ENCODE data around the gene CDK18. TPM values are rescaled to one million over a fixed set of nuclear protein-coding genes. Genes with fewer than 3 reads are reported as not detected.

Gene CDK18
- total RNA-seq, 1 donor from 2014 or later: 17.8 TPM

DNA sequence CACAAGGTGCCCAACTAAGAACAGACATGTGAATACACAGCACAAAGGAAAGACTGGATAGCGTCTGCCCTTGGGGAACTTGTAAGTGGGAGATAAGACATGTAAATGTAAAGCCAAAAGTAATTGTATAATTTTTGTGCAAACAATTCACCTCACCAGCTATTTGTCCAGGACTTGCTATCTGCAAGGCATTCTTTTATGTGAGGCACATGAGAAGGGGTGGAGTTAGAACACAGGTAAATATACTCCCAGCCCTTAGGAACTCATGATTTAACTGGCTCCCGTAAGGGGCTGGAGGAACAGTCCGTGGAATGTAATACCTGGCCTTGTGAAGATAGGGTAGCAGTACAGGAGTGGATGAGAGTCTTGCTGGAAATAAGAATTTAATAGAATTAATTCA is 61.3 kb downstream of the CDK18 start:
- Histone ChIP-seq H3K4me2 (ENCODE audit: low read length) (no peak overlapping the region), H3K36me3 (ENCODE audit: insufficient read depth, low read length) (no peaks in the 10 kb centered on the region), H2AFZ (ENCODE audit: low read depth, low read length) (no peak overlapping the region), H3K9me3 (ENCODE audit: insufficient read depth, low read depth, low read length) (no peaks in the 10 kb centered on the region), H3K27me3 (ENCODE audit: insufficient read depth, low read length) (peaks cover 63% of the 10 kb centered on the region), H3K27ac (ENCODE audit: low read depth, low read length) (no peak overlapping the region), H4K20me1 (ENCODE audit: insufficient read depth, low read length) (no peaks in the 10 kb centered on the region), H3K9ac (ENCODE audit: low read length) (no peak overlapping the region), H3K4me3 (ENCODE audit: insufficient read depth, low read depth, low read length) (no peak overlapping the region), H3K79me2 (ENCODE audit: insufficient read depth, low read length) (no peaks in the 10 kb centered on the region), H3K4me1 (ENCODE audit: insufficient read depth, low read length) (no peaks in the 10 kb centered on the region)
- no peak for DNase-seq (ENCODE audit: low read depth)
- Mint-ChIP-seq H3K9me3 (ENCODE audit: unreplicated experiment) (peaks cover 6% of the 10 kb centered on the region), H3K27ac (ENCODE audit: unreplicated experiment) (no peak overlapping the region), H3K4me3 (ENCODE audit: unreplicated experiment) (no peak overlapping the region), H3K4me1 (ENCODE audit: low read depth, unreplicated experiment) (no peaks in the 10 kb centered on the region), H3K27me3 (ENCODE audit: low read depth, unreplicated experiment) (peaks cover 54% of the 10 kb centered on the region), H3K36me3 (ENCODE audit: low read depth, unreplicated experiment) (no peaks in the 10 kb centered on the region)
- TF ChIP-seq EZH2 (IDR thresholded peaks at IDR 0.05; ENCODE audit: insufficient read depth, low read length): no peak
- TF ChIP-seq, protein P1, sequence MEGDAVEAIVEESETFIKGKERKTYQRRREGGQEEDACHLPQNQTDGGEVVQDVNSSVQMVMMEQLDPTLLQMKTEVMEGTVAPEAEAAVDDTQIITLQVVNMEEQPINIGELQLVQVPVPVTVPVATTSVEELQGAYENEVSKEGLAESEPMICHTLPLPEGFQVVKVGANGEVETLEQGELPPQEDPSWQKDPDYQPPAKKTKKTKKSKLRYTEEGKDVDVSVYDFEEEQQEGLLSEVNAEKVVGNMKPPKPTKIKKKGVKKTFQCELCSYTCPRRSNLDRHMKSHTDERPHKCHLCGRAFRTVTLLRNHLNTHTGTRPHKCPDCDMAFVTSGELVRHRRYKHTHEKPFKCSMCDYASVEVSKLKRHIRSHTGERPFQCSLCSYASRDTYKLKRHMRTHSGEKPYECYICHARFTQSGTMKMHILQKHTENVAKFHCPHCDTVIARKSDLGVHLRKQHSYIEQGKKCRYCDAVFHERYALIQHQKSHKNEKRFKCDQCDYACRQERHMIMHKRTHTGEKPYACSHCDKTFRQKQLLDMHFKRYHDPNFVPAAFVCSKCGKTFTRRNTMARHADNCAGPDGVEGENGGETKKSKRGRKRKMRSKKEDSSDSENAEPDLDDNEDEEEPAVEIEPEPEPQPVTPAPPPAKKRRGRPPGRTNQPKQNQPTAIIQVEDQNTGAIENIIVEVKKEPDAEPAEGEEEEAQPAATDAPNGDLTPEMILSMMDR (IDR thresholded peaks at IDR 0.05; ENCODE audit: insufficient read depth, low read depth, low read length): no peak
- FAIRE-seq: no peak

DNA sequence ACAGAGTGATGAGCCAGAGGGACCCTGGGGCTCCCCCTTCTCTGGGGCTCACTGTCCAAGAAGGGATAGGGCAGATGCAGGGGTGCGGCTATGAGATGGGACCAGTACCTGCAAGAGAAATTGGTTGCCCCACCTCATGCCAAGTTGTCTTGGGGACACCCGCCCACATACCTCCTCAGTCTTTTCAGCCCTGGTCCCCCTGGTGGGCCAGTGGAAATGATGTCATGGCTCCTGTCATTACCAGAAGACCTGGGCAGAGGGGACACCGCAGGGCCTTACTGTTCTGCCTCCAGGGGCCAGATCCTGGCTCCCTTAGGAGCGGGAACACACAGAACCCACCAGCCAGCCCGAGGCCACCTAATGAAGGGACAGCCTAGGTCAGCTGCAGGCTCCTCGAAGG is 63.2 kb downstream of the CDK18 start:
- peaks cover 78% of the 10 kb centered on the region for H3K27me3 ChIP-seq (ENCODE audit: insufficient read depth, low read length)
- no peak overlapping the region for H3K4me3 ChIP-seq (ENCODE audit: insufficient read depth, low read depth, low read length)
- H3K36me3 ChIP-seq (ENCODE audit: insufficient read depth, low read length): no peaks in the 10 kb centered on the region
- Mint-ChIP-seq H3K4me1 (ENCODE audit: low read depth, unreplicated experiment) (peaks cover 2% of the 10 kb centered on the region), H3K36me3 (ENCODE audit: low read depth, unreplicated experiment) (no peaks in the 10 kb centered on the region), H3K9me3 (ENCODE audit: unreplicated experiment) (peaks cover 2% of the 10 kb centered on the region), H3K27me3 (ENCODE audit: low read depth, unreplicated experiment) (peaks cover 66% of the 10 kb centered on the region), H3K27ac (ENCODE audit: unreplicated experiment) (no peak overlapping the region), H3K4me3 (ENCODE audit: unreplicated experiment) (no peak overlapping the region)
- no peak for DNase-seq (ENCODE audit: low read depth)
- no peak for FAIRE-seq
- no peaks in the 10 kb centered on the region for H4K20me1 ChIP-seq (ENCODE audit: insufficient read depth, low read length)
- no peaks in the 10 kb centered on the region for H3K79me2 ChIP-seq (ENCODE audit: insufficient read depth, low read length)
- no peak overlapping the region for H3K4me2 ChIP-seq (ENCODE audit: low read length)
- H2AFZ ChIP-seq (ENCODE audit: low read depth, low read length): no peak overlapping the region
- TF ChIP-seq EZH2 (IDR thresholded peaks at IDR 0.05; ENCODE audit: insufficient read depth, low read length): no peak
- no peaks in the 10 kb centered on the region for H3K9me3 ChIP-seq (ENCODE audit: insufficient read depth, low read depth, low read length)
- no peaks in the 10 kb centered on the region for H3K4me1 ChIP-seq (ENCODE audit: insufficient read depth, low read length)
- H3K9ac ChIP-seq (ENCODE audit: low read length): no peak overlapping the region
- no peak overlapping the region for H3K27ac ChIP-seq (ENCODE audit: low read depth, low read length)

DNA sequence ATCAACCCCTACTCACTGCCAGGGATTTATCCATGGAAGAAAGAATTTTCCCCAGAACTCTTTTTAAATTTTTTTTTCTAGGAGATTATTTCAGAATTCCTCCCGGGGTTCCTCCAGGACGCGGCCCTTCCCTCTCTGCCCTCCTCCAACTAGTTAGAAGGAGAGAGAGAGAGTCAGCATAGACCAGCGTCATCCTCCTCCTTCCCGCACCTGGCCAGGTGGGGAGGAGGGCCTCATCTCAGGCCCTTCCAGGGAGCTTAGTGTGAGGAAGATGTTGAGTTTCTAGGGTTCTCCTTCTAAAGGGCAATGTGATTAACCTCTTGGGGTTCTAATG is 63.6 kb downstream of the CDK18 start:
- Histone ChIP-seq H4K20me1 (ENCODE audit: insufficient read depth, low read length) (no peaks in the 10 kb centered on the region), H3K9me3 (ENCODE audit: insufficient read depth, low read depth, low read length) (no peaks in the 10 kb centered on the region), H3K4me1 (ENCODE audit: insufficient read depth, low read length) (no peaks in the 10 kb centered on the region), H3K27me3 (ENCODE audit: insufficient read depth, low read length) (peaks cover 77% of the 10 kb centered on the region), H3K9ac (ENCODE audit: low read length) (no peak overlapping the region), H3K27ac (ENCODE audit: low read depth, low read length) (no peak overlapping the region), H2AFZ (ENCODE audit: low read depth, low read length) (no peak overlapping the region), H3K4me2 (ENCODE audit: low read length) (no peak overlapping the region), H3K79me2 (ENCODE audit: insufficient read depth, low read length) (no peaks in the 10 kb centered on the region), H3K36me3 (ENCODE audit: insufficient read depth, low read length) (no peaks in the 10 kb centered on the region), H3K4me3 (ENCODE audit: insufficient read depth, low read depth, low read length) (no peak overlapping the region)
- H3K9me3 Mint-ChIP-seq (ENCODE audit: unreplicated experiment): peaks cover 2% of the 10 kb centered on the region
- peak overlapping the region; percentile 50 for H3K4me3 Mint-ChIP-seq (ENCODE audit: unreplicated experiment)
- no peak overlapping the region for H3K27ac Mint-ChIP-seq (ENCODE audit: unreplicated experiment)
- peaks cover 2% of the 10 kb centered on the region for H3K4me1 Mint-ChIP-seq (ENCODE audit: low read depth, unreplicated experiment)
- peaks cover 67% of the 10 kb centered on the region for H3K27me3 Mint-ChIP-seq (ENCODE audit: low read depth, unreplicated experiment)
- no peaks in the 10 kb centered on the region for H3K36me3 Mint-ChIP-seq (ENCODE audit: low read depth, unreplicated experiment)
- TF ChIP-seq, protein P1 (IDR thresholded peaks at IDR 0.05; ENCODE audit: insufficient read depth, low read depth, low read length): no peak
- TF ChIP-seq EZH2 (IDR thresholded peaks at IDR 0.05; ENCODE audit: insufficient read depth, low read length): no peak
- FAIRE-seq: no peak
- DNase-seq (ENCODE audit: low read depth): no peak

Data from astrocyte (in vitro differentiated cells and primary cell).